ENCODE measurements around the gene RANGAP1. TPM values are rescaled to one million over a fixed set of nuclear protein-coding genes. Genes with fewer than 3 reads are reported as not detected.

The RANGAP1 gene
- total and polyA plus RNA-seq, 3 donors from 2014 or later: 212 to 319 (median 277) TPM

GRCh38 chr22:41206719-41207118, 79.3 kb downstream of the RANGAP1 start:
- no peaks in the 10 kb centered on the region for H3K9me3 ChIP-seq
- H3K4me3 ChIP-seq: no peak overlapping the region
- no peak for DNase-seq
- H3K4me1 ChIP-seq: peaks cover 3% of the 10 kb centered on the region
- no peak overlapping the region for H3K27ac ChIP-seq
- no peaks in the 10 kb centered on the region for H3K36me3 ChIP-seq (ENCODE audit: low read depth, missing control alignments)
- WGBS, 2 donors: 76 to 88% methylated on average over 9 of the region's 9 CpGs
- H3K27me3 ChIP-seq: no peaks in the 10 kb centered on the region
- TF ChIP-seq CTCF (IDR thresholded peaks at IDR 0.05) (no peak), POLR2A (IDR thresholded peaks at IDR 0.05) (no peak)
- intact Hi-C loops (cut with DNase I; ENCODE audit: low total_unique reads): no loop called here

DNA sequence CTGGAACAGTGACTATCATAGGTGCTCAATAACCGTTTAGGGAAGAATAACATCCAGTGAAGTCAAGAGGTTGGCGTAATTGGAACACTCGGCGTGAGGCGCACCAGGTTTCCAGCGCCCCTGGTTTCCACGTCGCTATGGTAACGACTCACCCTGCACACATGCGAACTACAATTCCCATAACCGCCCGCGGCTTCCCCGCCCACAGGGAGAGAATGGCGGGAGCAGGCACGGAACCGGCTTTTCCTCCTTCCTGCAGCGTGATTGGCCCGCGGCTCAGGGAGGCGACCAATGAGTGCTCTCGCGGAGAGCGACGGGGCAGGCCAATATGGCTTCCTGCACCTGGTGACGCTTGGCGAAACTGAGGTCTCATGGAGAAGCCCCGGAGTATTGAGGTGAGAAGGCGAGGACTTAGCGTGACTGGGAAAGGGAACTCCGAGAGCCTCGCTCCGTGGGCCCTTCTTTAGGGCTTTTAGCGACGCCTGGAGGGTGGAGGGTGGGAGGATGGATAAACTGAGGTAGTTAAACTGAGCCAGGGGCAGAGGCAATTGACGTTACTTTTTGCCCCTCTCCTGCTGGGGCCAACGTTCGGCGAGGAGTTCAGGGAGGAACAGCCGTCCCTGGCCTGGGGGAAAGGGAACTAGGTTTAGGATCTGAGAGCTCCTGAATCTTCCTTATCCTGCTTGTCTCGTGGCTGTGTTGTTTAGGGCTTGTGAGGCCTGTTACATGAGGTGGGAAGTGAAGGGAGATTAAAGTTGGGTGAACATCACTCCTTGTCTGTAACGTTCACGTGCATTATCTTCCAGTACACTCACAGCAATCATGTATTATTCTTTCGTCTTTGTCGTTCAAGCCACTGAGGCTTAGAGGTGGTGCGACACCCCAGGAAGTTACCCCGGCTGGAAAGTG, 80.7 kb downstream of the RANGAP1 start, which contains the start of gene L3MBTL2:
Gene L3MBTL2 (plus strand): TSS at position 321 of the 909 bp plus-strand sequence. CDS start 51 bp downstream, at position 372.
- intact Hi-C loops (cut with DNase I; ENCODE audit: low total_unique reads): no loop called here
- Histone ChIP-seq H3K9me3 (no peaks in the 10 kb centered on the region), H3K4me1 (peaks cover 3% of the 10 kb centered on the region), H3K36me3 (ENCODE audit: low read depth, missing control alignments) (no peaks in the 10 kb centered on the region), H3K27me3 (no peaks in the 10 kb centered on the region), H3K4me3 (peak within 1 kb of the TSS; percentile 73 to 82), H3K27ac (peak within 1 kb of the TSS; percentile 53 to 76)
- 1 to 2% methylated on average over 47 of the region's 47 CpGs for WGBS, 2 donors
- DNase-seq: peak; percentile 99
- TF ChIP-seq CTCF (IDR thresholded peaks at IDR 0.05) (no peak), POLR2A (IDR thresholded peaks at IDR 0.05) (no peak)

DNA sequence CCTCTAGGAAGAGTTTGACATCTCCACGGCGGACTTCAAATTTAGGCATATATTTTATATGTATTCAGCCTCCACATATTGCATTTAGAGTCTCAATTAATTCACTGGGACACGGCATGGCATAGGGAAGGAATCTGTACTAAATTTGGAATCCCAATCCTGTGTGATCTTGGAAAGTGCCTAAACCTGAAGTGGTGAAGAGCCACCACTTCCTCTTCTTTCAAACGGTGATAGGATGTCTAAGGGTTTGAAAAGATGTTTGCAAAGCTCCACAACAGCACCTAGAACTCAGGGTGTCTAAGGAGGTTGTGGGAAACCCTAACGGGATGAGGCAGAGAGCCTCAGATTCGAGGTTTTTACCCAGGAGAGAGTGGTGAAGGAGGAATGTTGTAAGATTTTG, 81.9 kb downstream of the RANGAP1 start:
- no peaks in the 10 kb centered on the region for H3K27me3 ChIP-seq
- H3K4me3 ChIP-seq: no peak overlapping the region
- peaks cover 3% of the 10 kb centered on the region for H3K4me1 ChIP-seq
- no peaks in the 10 kb centered on the region for H3K36me3 ChIP-seq (ENCODE audit: low read depth, missing control alignments)
- no peaks in the 10 kb centered on the region for H3K9me3 ChIP-seq
- intact Hi-C loops (cut with DNase I; ENCODE audit: low total_unique reads): no loop called here
- 45 to 55% methylated on average over 6 of the region's 6 CpGs for WGBS, 2 donors
- TF ChIP-seq POLR2A (IDR thresholded peaks at IDR 0.05): no peak
- no peak for TF ChIP-seq CTCF (IDR thresholded peaks at IDR 0.05)
- no peak overlapping the region for H3K27ac ChIP-seq
- no peak for DNase-seq

GRCh38 chr22:41203118-41203517, 82.9 kb downstream of the RANGAP1 start:
- Histone ChIP-seq H3K27ac (no peak overlapping the region), H3K4me1 (peaks cover 3% of the 10 kb centered on the region), H3K27me3 (no peaks in the 10 kb centered on the region), H3K4me3 (no peak overlapping the region), H3K36me3 (ENCODE audit: low read depth, missing control alignments) (no peaks in the 10 kb centered on the region), H3K9me3 (no peaks in the 10 kb centered on the region)
- no peak for DNase-seq
- intact Hi-C loops (cut with DNase I; ENCODE audit: low total_unique reads): no loop called here
- WGBS, 2 donors: 89 to 92% methylated on average over 2 of the region's 2 CpGs
- no peak for TF ChIP-seq POLR2A (IDR thresholded peaks at IDR 0.05)
- no peak for TF ChIP-seq CTCF (IDR thresholded peaks at IDR 0.05)
